A673 (cell line): Measurements from ENCODE around the gene AKR7A2. TPM values are rescaled to one million over a fixed set of nuclear protein-coding genes. Genes with fewer than 3 reads are reported as not detected.
"Not testable (repeated sequence)": the region's sequence is repeated elsewhere in the genome, so short reads cannot be mapped to it uniquely, and the experiment has no call there.

Experiments
- BruUV-seq: library from RNA; stranded (reverse); fragments of 400-500 nt; replicated peaks from 2 replicates; lab custom pipeline; 2021; lab: Mats Ljungman, UMichigan
- CTCF ChIA-PET: fragments of 300-600 bp; sonication (Branson Sonifier 250); formaldehyde crosslinking; loops from one replicate; lab custom pipeline; 2022; ENCODE audit warnings: antibody characterized with exemption; lab: Charles Lee
- POLR2A ChIA-PET: fragments of 300-600 bp; sonication (Branson Sonifier 250); formaldehyde crosslinking; loops from one replicate; lab custom pipeline; 2022; ENCODE audit warnings: antibody characterized with exemption; ENCODE audit not compliant: low non-redundant PET; lab: Charles Lee
- DNase-seq: peaks from one replicate; pipeline ENCODE4 v3.0.0-alpha.2; 2015; ENCODE audit warnings: low spot score
- H3K27ac ChIP-seq: fragments of 200-600 bp; sonication (generic); 2 replicates; pipeline ENCODE4 v1.5.1; 2016; ENCODE audit warnings: mixed run types, low read depth, mild to moderate bottlenecking, mixed read lengths, antibody characterized with exemption, low read length; ENCODE audit not compliant: poor library complexity, severe bottlenecking
- H3K27me3 ChIP-seq: fragments of 200-600 bp; sonication (generic); replicated peaks from 2 replicates; pipeline ENCODE4 v1.6.1; 2017; ENCODE audit warnings: mixed run types, low read depth, mild to moderate bottlenecking, mixed read lengths, antibody characterized with exemption, low read length; ENCODE audit not compliant: insufficient read depth, poor library complexity
- H3K36me3 ChIP-seq: fragments of 200-600 bp; sonication (generic); 2 replicates; pipeline ENCODE4 v1.6.1; 2016; ENCODE audit warnings: mixed run types, mild to moderate bottlenecking, mixed read lengths, antibody characterized with exemption, low read length; ENCODE audit not compliant: insufficient read depth, poor library complexity, severe bottlenecking
- H3K4me1 ChIP-seq: fragments of 200-600 bp; sonication (generic); 2 replicates; pipeline ENCODE4 v1.6.1; 2017; ENCODE audit warnings: mixed run types, mild to moderate bottlenecking, mixed read lengths, antibody characterized with exemption, low read length; ENCODE audit not compliant: insufficient read depth, poor library complexity, severe bottlenecking
- H3K4me3 ChIP-seq: fragments of 200-600 bp; sonication (generic); 2 replicates; pipeline ENCODE4 v1.5.1; 2016; ENCODE audit warnings: low read depth, mixed run types, mild to moderate bottlenecking, mixed read lengths, low read length; ENCODE audit not compliant: poor library complexity, severe bottlenecking
- H3K9me3 ChIP-seq: fragments of 200-600 bp; sonication (generic); 2 replicates; pipeline ENCODE4 v1.6.1; 2016; ENCODE audit warnings: mixed run types, low read depth, mild to moderate bottlenecking, mixed read lengths, antibody characterized with exemption, low read length; ENCODE audit not compliant: poor library complexity, severe bottlenecking
- EZH2 ChIP-seq: fragments of 200-600 bp; sonication (generic); IDR thresholded peaks from 2 replicates; pipeline ENCODE4 v1.6.1; 2017; ENCODE audit warnings: borderline replicate concordance, low read depth, mild to moderate bottlenecking, mixed read lengths, antibody characterized with exemption, low read length; ENCODE audit not compliant: poor library complexity, severe bottlenecking
- intact Hi-C: fragments of 100-400 bp; cut with micrococcal nuclease; formaldehyde crosslinking; loops from one replicate; pipeline ENCODE4 v1.10.0; 2022; ENCODE audit not compliant: unreplicated experiment
- total RNA-seq: library from RNA; stranded (reverse); gene quantifications from 2 replicates; pipeline ENCODE4 v1.2.3, GENCODE V29; 2021
- TF ChIP-seq, protein P1 (sequence below): fragments of 300-800, 200-600 bp; sonication (generic); conservative IDR thresholded peaks from 2 replicates; pipeline ENCODE4 v1.5.1; 2017; ENCODE audit warnings: low read depth, mild to moderate bottlenecking, antibody characterized with exemption, low read length, moderate library complexity, mixed read lengths

AKR7A2 gene
- total RNA-seq, 1 experiment from 2014 or later = 57.2 TPM

GRCh38 chr1:19306941-19307340, 5.0 kb downstream of the AKR7A2 start:
- ChIA-PET CTCF (no interaction called here), POLR2A (no interaction called here)
- no peak overlapping the region for H3K27ac ChIP-seq
- H3K9me3 ChIP-seq = no peaks in the 10 kb centered on the region
- intact Hi-C loops = no loop called here
- H3K27me3 ChIP-seq = no peaks in the 10 kb centered on the region
- no peak overlapping the region for H3K4me3 ChIP-seq
- H3K36me3 ChIP-seq = peaks cover 48% of the 10 kb centered on the region
- TF ChIP-seq, protein P1, sequence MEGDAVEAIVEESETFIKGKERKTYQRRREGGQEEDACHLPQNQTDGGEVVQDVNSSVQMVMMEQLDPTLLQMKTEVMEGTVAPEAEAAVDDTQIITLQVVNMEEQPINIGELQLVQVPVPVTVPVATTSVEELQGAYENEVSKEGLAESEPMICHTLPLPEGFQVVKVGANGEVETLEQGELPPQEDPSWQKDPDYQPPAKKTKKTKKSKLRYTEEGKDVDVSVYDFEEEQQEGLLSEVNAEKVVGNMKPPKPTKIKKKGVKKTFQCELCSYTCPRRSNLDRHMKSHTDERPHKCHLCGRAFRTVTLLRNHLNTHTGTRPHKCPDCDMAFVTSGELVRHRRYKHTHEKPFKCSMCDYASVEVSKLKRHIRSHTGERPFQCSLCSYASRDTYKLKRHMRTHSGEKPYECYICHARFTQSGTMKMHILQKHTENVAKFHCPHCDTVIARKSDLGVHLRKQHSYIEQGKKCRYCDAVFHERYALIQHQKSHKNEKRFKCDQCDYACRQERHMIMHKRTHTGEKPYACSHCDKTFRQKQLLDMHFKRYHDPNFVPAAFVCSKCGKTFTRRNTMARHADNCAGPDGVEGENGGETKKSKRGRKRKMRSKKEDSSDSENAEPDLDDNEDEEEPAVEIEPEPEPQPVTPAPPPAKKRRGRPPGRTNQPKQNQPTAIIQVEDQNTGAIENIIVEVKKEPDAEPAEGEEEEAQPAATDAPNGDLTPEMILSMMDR = no peak
- no peak for TF ChIP-seq EZH2
- DNase-seq = no peak
- BruUV-seq = no TSS peak
- H3K4me1 ChIP-seq = peaks cover 7% of the 10 kb centered on the region

DNA sequence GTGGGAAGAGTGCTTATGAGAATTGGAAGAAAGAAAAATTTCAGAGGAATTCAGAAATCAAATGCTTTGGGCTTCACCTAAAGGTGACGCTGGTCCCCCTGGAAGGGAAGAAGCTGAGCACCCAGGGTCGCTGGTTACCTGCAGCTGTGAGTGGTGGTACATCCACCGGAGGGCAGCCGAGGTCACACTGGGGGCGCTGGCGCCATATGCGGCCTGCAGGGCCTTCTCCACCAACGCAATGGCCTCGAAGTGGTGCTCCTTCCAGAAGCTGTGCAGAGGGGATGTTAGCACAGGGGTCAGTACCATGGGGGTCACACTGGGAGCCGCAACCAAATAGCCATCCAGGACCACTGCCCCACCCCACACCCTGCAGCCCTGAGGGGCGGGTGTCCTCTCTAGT, 6.1 kb downstream of the AKR7A2 start:
- ChIA-PET POLR2A (no interaction called here), CTCF (no interaction called here)
- Histone ChIP-seq H3K9me3 (no peaks in the 10 kb centered on the region), H3K4me3 (no peak overlapping the region), H3K27ac (no peak overlapping the region), H3K4me1 (peaks cover 5% of the 10 kb centered on the region), H3K36me3 (peaks cover 48% of the 10 kb centered on the region), H3K27me3 (no peaks in the 10 kb centered on the region)
- DNase-seq = no peak
- no TSS peak for BruUV-seq
- TF ChIP-seq EZH2 = no peak
- TF ChIP-seq, protein P1 = no peak
- intact Hi-C loops = no loop called here

- H3K27ac ChIP-seq, intact Hi-C loops, H3K9me3 ChIP-seq, H3K4me1 ChIP-seq, CTCF ChIA-PET, DNase-seq, POLR2A ChIA-PET, H3K27me3 ChIP-seq, BruUV-seq, H3K4me3 ChIP-seq: not testable (repeated sequence)
- peaks cover 48% of the 10 kb centered on the region for H3K36me3 ChIP-seq
These were observed 7.9 kb downstream of the AKR7A2 start for GRCh38 chr1:19304081-19304480.

- Histone ChIP-seq H3K27ac (no peak overlapping the region), H3K4me3 (no peak overlapping the region), H3K4me1 (no peaks in the 10 kb centered on the region), H3K36me3 (peaks cover 19% of the 10 kb centered on the region), H3K27me3 (no peaks in the 10 kb centered on the region), H3K9me3 (peaks cover 3% of the 10 kb centered on the region)
- no TSS peak for BruUV-seq
- intact Hi-C loops = no loop called here
- no peak for TF ChIP-seq EZH2
- TF ChIP-seq, protein P1 = no peak
- ChIA-PET POLR2A (no interaction called here), CTCF (no interaction called here)
- no peak for DNase-seq
These were observed 11.7 kb downstream of the AKR7A2 start for GRCh38 chr1:19300211-19300610.
